ENCODE results near the gene ZFTA. TPM values are rescaled to one million over a fixed set of nuclear protein-coding genes. Genes with fewer than 3 reads are reported as not detected.

ZFTA gene
- polyA plus RNA-seq, 3 donors, result 1.2 TPM; not detected in 2

- no peak for DNase-seq
- Histone ChIP-seq H3K4me3 (replicated peaks in 1 of 3; ENCODE audit: low read depth in 2 of 3, low read length in 3 of 3) (no peak overlapping the region), H2AFZ (ENCODE audit: insufficient read depth, low read depth, low read length, poor library complexity, severe bottlenecking) (no peak overlapping the region), H3K4me2 (replicated peaks; ENCODE audit: extremely low read depth, low read length, poor library complexity, severe bottlenecking) (no peak overlapping the region), H3K9me3 (replicated peaks in 1 of 2; ENCODE audit: control insufficient read depth in 1 of 2, insufficient read depth in 1 of 2, low read length in 2 of 2) (peaks cover 17 to 26% of the 10 kb centered on the region in 2 donors), H3K27ac (ENCODE audit: low read depth in 1 of 2, low read length in 2 of 2) (no peak overlapping the region), H3K36me3 (replicated peaks in 1 of 2; ENCODE audit: control insufficient read depth in 1 of 2, insufficient read depth in 2 of 2, low read length in 2 of 2) (no peaks in the 10 kb centered on the region), H4K20me1 (ENCODE audit: insufficient read depth, low read length) (no peaks in the 10 kb centered on the region), H3K4me1 (ENCODE audit: control insufficient read depth in 1 of 2, insufficient read depth in 2 of 2, low read length in 2 of 2) (no peaks in the 10 kb centered on the region), H3K27me3 (ENCODE audit: control insufficient read depth in 2 of 2, insufficient read depth in 2 of 2, low read length in 2 of 2) (no peaks in the 10 kb centered on the region), H3K9ac (ENCODE audit: insufficient read depth, low read length, poor library complexity, severe bottlenecking) (no peak overlapping the region), H3K79me2 (ENCODE audit: insufficient read depth, low read length) (no peaks in the 10 kb centered on the region)
- Mint-ChIP-seq H3K36me3 (no peaks in the 10 kb centered on the region), H3K27ac (no peak overlapping the region), H3K27me3 (ENCODE audit: low read depth in 3 of 3) (peaks cover 4 to 6% (median 4%) of the 10 kb centered on the region in 3 donors), H3K4me3 (no peak overlapping the region), H3K4me1 (peaks cover 9% of the 10 kb centered on the region), H3K9me3 (peaks cover 18 to 41% (median 31%) of the 10 kb centered on the region in 7 donors)
- TF ChIP-seq CTCF (IDR thresholded peaks at IDR 0.05), result no peak
- WGBS (ENCODE audit: insufficient coverage), result 100% methylated on average over 1 of the region's 6 CpGs
- intact Hi-C loops (cut with micrococcal nuclease), result no loop called here
Observed at GRCh38 chr11:63791495-63792167, 23.1 kb upstream of the ZFTA start.

GRCh38 chr11:63785823-63786222, 17.2 kb upstream of the ZFTA start:
- Histone ChIP-seq H3K36me3 (replicated peaks in 1 of 2; ENCODE audit: control insufficient read depth in 1 of 2, insufficient read depth in 2 of 2, low read length in 2 of 2) (no peaks in the 10 kb centered on the region), H3K9me3 (replicated peaks in 1 of 2; ENCODE audit: control insufficient read depth in 1 of 2, insufficient read depth in 1 of 2, low read length in 2 of 2) (peaks cover 0 to 5% of the 10 kb centered on the region in 2 donors), H3K4me1 (ENCODE audit: control insufficient read depth in 1 of 2, insufficient read depth in 2 of 2, low read length in 2 of 2) (no peaks in the 10 kb centered on the region), H3K27ac (ENCODE audit: low read depth in 1 of 2, low read length in 2 of 2) (no peak overlapping the region), H4K20me1 (ENCODE audit: insufficient read depth, low read length) (no peaks in the 10 kb centered on the region), H3K27me3 (ENCODE audit: control insufficient read depth in 2 of 2, insufficient read depth in 2 of 2, low read length in 2 of 2) (no peaks in the 10 kb centered on the region), H3K4me2 (replicated peaks; ENCODE audit: extremely low read depth, low read length, poor library complexity, severe bottlenecking) (no peak overlapping the region), H3K79me2 (ENCODE audit: insufficient read depth, low read length) (no peaks in the 10 kb centered on the region), H3K4me3 (replicated peaks in 1 of 3; ENCODE audit: low read depth in 2 of 3, low read length in 3 of 3) (no peak overlapping the region), H2AFZ (ENCODE audit: insufficient read depth, low read depth, low read length, poor library complexity, severe bottlenecking) (no peak overlapping the region), H3K9ac (ENCODE audit: insufficient read depth, low read length, poor library complexity, severe bottlenecking) (no peak overlapping the region)
- Mint-ChIP-seq H3K4me1 (peaks cover 4% of the 10 kb centered on the region), H3K36me3 (no peaks in the 10 kb centered on the region), H3K9me3 (peaks cover 4 to 11% (median 8%) of the 10 kb centered on the region in 7 donors), H3K27me3 (ENCODE audit: low read depth in 3 of 3) (peaks cover 2 to 6% (median 2%) of the 10 kb centered on the region in 3 donors), H3K4me3 (no peak overlapping the region), H3K27ac (no peak overlapping the region)
- WGBS (ENCODE audit: insufficient coverage), result no CpG with 5 or more reads among the region's 1 CpG
- no peak for TF ChIP-seq CTCF (IDR thresholded peaks at IDR 0.05)
- intact Hi-C loops (cut with micrococcal nuclease), result no loop called here
- no peak for DNase-seq

Data from CD14-positive monocyte (primary cell).